Sigmoid colon (tissue), 3 donors: ENCODE measurements around the gene BRIP1.

Source experiments
- CTCF ChIP-seq, 4 experiments: fragments of 450-650 bp in 3 of 4; fragments of 200-600 bp in 1 of 4; IDR thresholded peaks; one replicate each; pipeline ENCODE4 v1.5.1; 2016 to 2019; ENCODE audit warnings: antibody characterized with exemption in 4 of 4, mild to moderate bottlenecking in 3 of 4, moderate library complexity in 2 of 4
- POLR2A ChIP-seq, 2 donors: fragments of 450-650 bp; IDR thresholded peaks; one replicate each; pipeline ENCODE4 v1.6.1; 2016; ENCODE audit warnings: antibody characterized with exemption in 2 of 2, mild to moderate bottlenecking in 2 of 2, moderate library complexity in 2 of 2

DNA sequence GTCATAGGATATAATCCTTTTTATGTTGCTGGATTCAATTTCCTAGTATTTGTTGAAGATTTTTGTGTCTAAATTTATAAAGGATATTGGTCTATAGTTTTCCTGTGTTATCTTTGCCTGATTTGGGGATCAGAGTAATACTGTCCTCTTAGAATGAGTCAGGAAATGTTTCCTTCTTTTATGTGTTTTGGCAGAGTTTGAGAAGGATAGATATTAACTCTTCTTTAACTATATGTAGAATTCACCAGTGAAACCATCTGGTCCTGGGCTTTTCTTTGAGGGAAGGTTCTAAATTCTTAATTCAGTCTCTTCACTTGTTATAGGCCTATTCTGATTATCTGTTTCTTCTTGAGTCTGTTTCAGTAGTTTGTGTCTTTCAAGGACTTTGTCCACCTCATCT, 206.0 kb downstream of the BRIP1 start:
- TF ChIP-seq CTCF (IDR thresholded peaks at IDR 0.05) (no peak), POLR2A (IDR thresholded peaks at IDR 0.05) (no peak)
